IPS-NIHi7 (cell line): ENCODE data around the gene SLC16A12.
"Not testable (repeated sequence)": the region's sequence is repeated elsewhere in the genome, so short reads cannot be mapped to it uniquely, and the experiment has no call there.

Experiments
- DNase-seq: peaks from one replicate; pipeline ENCODE4 v3.0.0; 2012; ENCODE audit warnings: mixed read lengths; ENCODE audit errors: extremely low spot score

Gene SLC16A12

GRCh38 chr10:89548673-89549072 lies 13.3 kb upstream of the SLC16A12 start:
- no peak for DNase-seq

GRCh38 chr10:89547853-89548513 lies 12.6 kb upstream of the SLC16A12 start:
- DNase-seq, result no peak

- not testable (repeated sequence) for DNase-seq
These were observed 11.3 kb upstream of the SLC16A12 start for GRCh38 chr10:89546651-89547050.

GRCh38 chr10:89543841-89544240 lies 8.4 kb upstream of the SLC16A12 start:
- DNase-seq, result no peak

GRCh38 chr10:89540420-89540949 lies 5.1 kb upstream of the SLC16A12 start:
- no peak for DNase-seq

- DNase-seq, result no peak
These were observed 2.0 kb upstream of the SLC16A12 start for GRCh38 chr10:89537364-89537763.

- no peak for DNase-seq
These were observed 590 bp upstream of the SLC16A12 start for GRCh38 chr10:89536013-89536354.

GRCh38 chr10:89534826-89535166 lies 598 bp downstream of the SLC16A12 start:
- no peak for DNase-seq

GRCh38 chr10:89532476-89532875 lies 2.9 kb downstream of the SLC16A12 start:
- DNase-seq, result no peak

GRCh38 chr10:89531359-89531758 lies 4.0 kb downstream of the SLC16A12 start:
- no peak for DNase-seq

- DNase-seq, result not testable (repeated sequence)
These were observed 5.7 kb downstream of the SLC16A12 start for GRCh38 chr10:89529711-89530110.

- DNase-seq, result no peak
These were observed 9.0 kb downstream of the SLC16A12 start for GRCh38 chr10:89526358-89526757.

- no peak for DNase-seq
These were observed 9.8 kb downstream of the SLC16A12 start for GRCh38 chr10:89525556-89525955.

- DNase-seq, result no peak
These were observed 11.1 kb downstream of the SLC16A12 start for GRCh38 chr10:89524279-89524678.

- no peak for DNase-seq
These were observed 12.1 kb downstream of the SLC16A12 start for GRCh38 chr10:89523274-89523673.

GRCh38 chr10:89522463-89522862 lies 12.9 kb downstream of the SLC16A12 start:
- no peak for DNase-seq

- DNase-seq, result no peak
These were observed 14.0 kb downstream of the SLC16A12 start for GRCh38 chr10:89521368-89521767.

GRCh38 chr10:89520706-89521105 lies 14.7 kb downstream of the SLC16A12 start:
- no peak for DNase-seq

GRCh38 chr10:89518876-89519842 lies 16.2 kb downstream of the SLC16A12 start:
- no peak for DNase-seq

- no peak for DNase-seq
These were observed 17.3 kb downstream of the SLC16A12 start for GRCh38 chr10:89518108-89518507.

- DNase-seq, result no peak
These were observed 19.1 kb downstream of the SLC16A12 start for GRCh38 chr10:89516149-89516832.
